ENCODE results near the gene AFMID.

DNA sequence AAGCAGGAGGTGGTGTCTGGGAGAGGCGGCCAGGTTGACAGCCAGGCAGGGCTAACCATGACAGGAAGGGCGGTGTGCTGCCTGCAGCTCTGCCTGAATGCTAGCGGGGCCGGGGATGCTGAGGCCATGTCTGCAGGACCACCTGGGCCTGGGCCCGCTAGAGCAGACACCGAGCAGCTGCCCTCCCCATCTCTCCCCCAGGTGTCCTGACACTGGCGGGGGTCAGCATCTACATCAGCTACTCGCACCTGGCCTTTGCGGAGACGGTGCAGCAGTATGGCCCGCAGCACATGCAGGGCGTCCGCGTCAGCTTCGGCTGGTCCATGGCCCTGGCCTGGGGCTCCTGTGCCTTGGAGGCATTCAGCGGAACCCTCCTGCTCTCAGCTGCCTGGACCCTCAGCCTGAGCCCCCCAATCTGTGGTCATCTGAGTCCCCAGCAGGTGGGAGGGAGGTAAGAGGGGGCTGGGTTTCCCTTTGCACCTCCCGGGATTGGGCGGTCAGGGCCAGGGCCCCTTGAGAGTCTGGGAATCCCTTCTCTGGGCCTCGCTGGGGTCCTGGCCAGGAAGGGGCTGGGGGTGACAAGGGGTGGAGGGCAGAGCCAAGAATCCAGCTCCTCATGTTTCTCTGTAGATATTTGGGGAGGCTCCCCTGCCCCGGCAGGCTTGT, 51.8 kb downstream of the AFMID start:
- TF ChIP-seq, protein P1, sequence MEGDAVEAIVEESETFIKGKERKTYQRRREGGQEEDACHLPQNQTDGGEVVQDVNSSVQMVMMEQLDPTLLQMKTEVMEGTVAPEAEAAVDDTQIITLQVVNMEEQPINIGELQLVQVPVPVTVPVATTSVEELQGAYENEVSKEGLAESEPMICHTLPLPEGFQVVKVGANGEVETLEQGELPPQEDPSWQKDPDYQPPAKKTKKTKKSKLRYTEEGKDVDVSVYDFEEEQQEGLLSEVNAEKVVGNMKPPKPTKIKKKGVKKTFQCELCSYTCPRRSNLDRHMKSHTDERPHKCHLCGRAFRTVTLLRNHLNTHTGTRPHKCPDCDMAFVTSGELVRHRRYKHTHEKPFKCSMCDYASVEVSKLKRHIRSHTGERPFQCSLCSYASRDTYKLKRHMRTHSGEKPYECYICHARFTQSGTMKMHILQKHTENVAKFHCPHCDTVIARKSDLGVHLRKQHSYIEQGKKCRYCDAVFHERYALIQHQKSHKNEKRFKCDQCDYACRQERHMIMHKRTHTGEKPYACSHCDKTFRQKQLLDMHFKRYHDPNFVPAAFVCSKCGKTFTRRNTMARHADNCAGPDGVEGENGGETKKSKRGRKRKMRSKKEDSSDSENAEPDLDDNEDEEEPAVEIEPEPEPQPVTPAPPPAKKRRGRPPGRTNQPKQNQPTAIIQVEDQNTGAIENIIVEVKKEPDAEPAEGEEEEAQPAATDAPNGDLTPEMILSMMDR (conservative IDR thresholded peaks at IDR 0.05) = no peak
- TF ChIP-seq EZH2 (IDR thresholded peaks at IDR 0.05; ENCODE audit: low read depth) = no peak
